Omental fat pad (tissue), 4 donors: ENCODE measurements around the gene EPHA4. TPM values are rescaled to one million over a fixed set of nuclear protein-coding genes. Genes with fewer than 3 reads are reported as not detected.

ENCODE experiments used
- ATAC-seq: fragments of 150-250 bp; one replicate; pipeline ENCODE4 v1.9.1; 2016; ENCODE audit warnings: mild to moderate bottlenecking, moderate library complexity; ENCODE audit not compliant: low FRiP score
- DNase-seq: peaks from one replicate; pipeline ENCODE4 v3.0.0-alpha.2; 2019; ENCODE audit warnings: low spot score
- CTCF ChIP-seq, 3 donors: fragments of 450-650 bp; IDR thresholded peaks; one replicate each; pipeline ENCODE4 v1.5.1; 2016 to 2017; ENCODE audit warnings: antibody characterized with exemption in 3 of 3, mild to moderate bottlenecking in 3 of 3, moderate library complexity in 2 of 3
- total RNA-seq, 4 donors: library from RNA; depleted of rRNA; stranded (reverse); fragments of >200 nt; gene quantifications; one replicate each; pipeline ENCODE4 v1.1.0, GENCODE V29; 2016

The EPHA4 gene
- total RNA-seq, 4 donors from 2014 or later, result 18.5 to 43.0 (median 23.6) TPM

DNA sequence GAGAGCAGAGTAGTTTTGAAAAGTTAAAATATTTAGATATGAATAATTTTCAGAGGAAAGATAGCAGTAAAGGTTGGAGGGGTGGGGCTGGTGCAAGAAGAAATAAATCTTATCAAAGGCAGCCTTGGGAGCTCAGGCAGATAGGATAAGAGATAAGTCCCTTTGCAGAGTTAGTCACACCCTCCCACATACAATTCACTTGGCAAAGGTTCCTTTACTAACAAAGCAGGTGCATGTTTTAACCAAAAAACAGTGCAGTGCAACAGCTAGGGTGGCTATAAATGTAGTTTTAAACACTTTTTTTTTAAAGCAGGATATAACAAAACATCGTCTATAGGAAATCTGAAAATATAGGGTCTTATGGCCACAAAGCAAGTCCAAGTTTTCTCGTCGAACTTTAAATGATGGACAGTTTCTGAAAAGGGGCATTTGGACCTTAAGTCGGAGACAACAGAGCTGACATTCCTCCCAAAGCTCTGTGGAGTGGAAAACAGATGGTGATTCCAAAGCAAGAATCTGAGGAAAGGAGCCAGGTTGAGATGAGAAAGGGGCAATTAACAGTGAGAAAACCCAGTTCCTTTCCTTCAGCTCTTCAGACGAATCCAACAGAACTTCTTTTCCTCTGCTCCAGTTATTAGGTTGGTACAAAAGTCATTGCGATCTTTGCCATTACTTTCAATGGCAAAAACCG lies 53.0 kb downstream of the EPHA4 start:
- DNase-seq, result no peak
- TF ChIP-seq CTCF (IDR thresholded peaks at IDR 0.05), result no peak
- ATAC-seq, result peak; percentile 67

DNA sequence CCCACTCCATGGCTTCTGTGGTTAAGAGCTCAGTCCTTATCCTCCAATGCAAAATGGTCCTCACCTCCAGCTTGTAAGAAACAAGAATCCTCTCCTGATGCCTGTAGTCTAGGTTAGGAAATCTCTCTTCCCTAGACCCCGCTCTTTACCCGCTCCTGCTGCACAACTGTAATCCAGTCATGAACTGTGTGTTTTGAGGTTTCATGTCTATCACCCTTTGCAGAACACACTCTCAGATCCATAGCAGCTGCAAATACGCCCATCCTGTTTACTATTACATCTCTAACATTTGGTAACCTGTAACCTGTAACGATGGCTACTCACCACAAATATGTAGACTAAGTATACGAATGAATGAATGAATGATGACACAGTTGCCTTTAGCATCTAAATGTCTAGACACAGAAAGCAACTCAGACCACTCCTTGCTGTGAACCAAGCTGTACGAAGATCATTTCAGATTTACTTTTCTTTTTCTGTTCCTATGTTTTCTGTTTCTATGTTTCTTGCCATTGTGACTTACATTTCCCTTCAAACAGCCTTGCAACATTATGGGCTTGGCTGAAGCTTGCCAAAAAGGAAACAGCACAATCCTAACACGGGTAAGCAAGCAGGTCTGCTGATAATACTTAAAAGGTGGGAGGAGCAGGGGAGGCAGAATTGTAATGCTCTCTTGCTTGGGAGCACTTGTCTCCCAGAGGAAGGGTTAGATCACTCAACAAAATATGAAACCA lies 53.7 kb downstream of the EPHA4 start:
- DNase-seq (no peak), ATAC-seq (peak; percentile 46)
- no peak for TF ChIP-seq CTCF (IDR thresholded peaks at IDR 0.05)

- ATAC-seq, result no peak
- no peak for DNase-seq
- TF ChIP-seq CTCF (IDR thresholded peaks at IDR 0.05), result no peak
Observed at GRCh38 chr2:221517696-221518151, 54.4 kb downstream of the EPHA4 start.

GRCh38 chr2:221517146-221517695 lies 54.9 kb downstream of the EPHA4 start:
- no peak for TF ChIP-seq CTCF (IDR thresholded peaks at IDR 0.05)
- ATAC-seq (no peak), DNase-seq (no peak)

DNA sequence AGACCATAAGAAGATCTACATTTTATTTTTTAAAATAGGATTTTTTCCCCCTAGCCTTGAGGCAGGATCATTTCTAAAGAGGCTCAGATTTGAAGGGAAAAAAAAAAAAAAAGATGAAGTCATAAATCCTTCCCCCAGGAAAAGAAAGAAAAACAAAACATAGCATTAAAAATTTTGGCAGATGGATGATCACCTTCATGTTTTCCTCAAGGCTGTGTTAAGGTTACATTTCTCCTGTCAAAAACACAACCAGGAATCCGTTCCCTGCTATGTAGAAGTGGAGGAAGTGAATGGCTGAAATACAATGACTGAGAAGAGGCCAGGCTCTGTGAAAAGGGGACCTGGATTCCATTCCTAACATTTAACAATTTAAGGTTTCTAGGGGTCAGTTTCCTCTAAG lies 56.2 kb downstream of the EPHA4 start:
- DNase-seq, result no peak
- no peak for TF ChIP-seq CTCF (IDR thresholded peaks at IDR 0.05)
- ATAC-seq, result no peak

DNA sequence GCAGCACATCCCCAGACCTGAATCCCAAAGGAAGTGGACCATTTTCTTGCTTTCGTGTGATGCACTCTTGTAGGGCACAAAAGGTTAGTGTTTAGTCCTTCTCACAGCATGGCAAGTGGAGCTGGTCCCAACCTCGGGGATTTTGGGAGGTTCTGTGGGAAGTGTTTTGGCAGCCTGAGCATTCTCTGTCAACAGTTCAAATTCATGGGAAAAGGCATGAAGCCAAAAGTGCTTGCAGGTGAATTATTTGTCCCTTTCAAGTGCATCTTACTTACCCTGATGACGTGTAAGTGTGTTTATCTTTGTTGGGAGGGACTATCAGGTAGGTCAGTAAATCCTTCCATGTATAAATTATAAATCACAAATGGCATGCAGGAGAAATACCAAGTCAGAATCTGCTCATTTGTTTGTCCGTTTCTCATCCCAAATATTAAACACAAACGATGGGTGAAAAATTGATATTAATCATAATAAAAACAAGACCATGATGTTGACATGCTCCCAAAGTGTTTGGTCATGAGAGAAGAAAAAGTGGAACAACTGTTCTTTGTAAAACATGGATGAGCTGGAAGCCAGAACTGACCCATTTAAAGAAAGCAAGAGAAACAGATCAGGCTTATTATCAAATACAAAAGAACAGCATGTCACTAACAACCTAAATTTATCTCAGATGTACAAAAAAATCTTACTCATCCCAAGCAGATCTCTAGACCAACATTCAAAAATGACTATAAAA lies 57.6 kb downstream of the EPHA4 start:
- no peak for TF ChIP-seq CTCF (IDR thresholded peaks at IDR 0.05)
- ATAC-seq (no peak), DNase-seq (no peak)
